H1 (cell line): ENCODE measurements around the gene ZFYVE16. TPM values are rescaled to one million over a fixed set of nuclear protein-coding genes. Genes with fewer than 3 reads are reported as not detected.

ENCODE experiments used
- BCL11A ChIP-seq, 2 experiments: IDR thresholded peaks; one replicate each; pipeline ENCODE4 v1.6.1; 2011; ENCODE audit warnings: low read depth in 2 of 2, low read length in 2 of 2, mild to moderate bottlenecking in 2 of 2
- CEBPB ChIP-seq: IDR thresholded peaks from 2 replicates; pipeline ENCODE4 v1.6.1; 2012; ENCODE audit warnings: low read depth, low read length
- CHD1 ChIP-seq: IDR thresholded peaks from 2 replicates; pipeline ENCODE4 v1.6.1; 2012; ENCODE audit warnings: low read depth, low read length, improper control_type of control experiment
- CHD2 ChIP-seq: IDR thresholded peaks from 2 replicates; pipeline ENCODE4 v1.6.1; 2012; ENCODE audit warnings: low read length, improper control_type of control experiment
- GABPA ChIP-seq: IDR thresholded peaks from 2 replicates; pipeline ENCODE4 v1.6.1; 2011; ENCODE audit warnings: mild to moderate bottlenecking, low read length, moderate library complexity, borderline replicate concordance; ENCODE audit not compliant: insufficient read depth
- POU5F1 ChIP-seq: IDR thresholded peaks from 2 replicates; pipeline ENCODE4 v1.6.1; 2011; ENCODE audit warnings: low read depth, mild to moderate bottlenecking, low read length, moderate library complexity
- RNF2 ChIP-seq: fragments of 200-900, 300-1000 bp; sonication (generic); IDR thresholded peaks from 2 replicates; pipeline ENCODE4 v1.7.1; 2016; ENCODE audit warnings: borderline replicate concordance, low read depth, mild to moderate bottlenecking, antibody characterized with exemption, low read length; ENCODE audit not compliant: poor library complexity, severe bottlenecking; ENCODE audit errors: missing control alignments
- RXRA ChIP-seq: IDR thresholded peaks from 2 replicates; pipeline ENCODE4 v1.6.1; 2011; ENCODE audit warnings: low read depth, mild to moderate bottlenecking, low read length, moderate library complexity; ENCODE audit not compliant: insufficient read depth
- SIN3A ChIP-seq, 2 experiments: IDR thresholded peaks in 1 of 2; conservative IDR thresholded peaks in 1 of 2; 2 replicates each; pipeline ENCODE4 v1.6.1; 2011 to 2012; ENCODE audit warnings: low read length in 2 of 2, improper control_type of control experiment in 1 of 2, low read depth in 1 of 2, mild to moderate bottlenecking in 1 of 2
- TEAD4 ChIP-seq: IDR thresholded peaks from 2 replicates; pipeline ENCODE4 v1.6.1; 2012; ENCODE audit warnings: low read depth, low read length, inconsistent platforms, mixed read lengths
- polyA plus RNA-seq, 7 experiments: library from polyadenylated mRNA; depleted of rRNA in 3 of 7; stranded (reverse) in 5 of 7; unstranded in 2 of 7; fragments of >200 nt in 5 of 7; fragments of 200-250 nt in 2 of 7; gene quantifications; 1 replicate in 5 of 7; 2 replicates in 1 of 7; 4 replicates in 1 of 7; pipeline versions ENCODE4 v1.2.1 to v1.2.3, GENCODE V29; 2011 to 2013; ENCODE audit warnings: missing spikeins in 2 of 7, mixed read lengths in 2 of 7
- total RNA-seq: library from RNA; stranded (reverse); fragmentation: NEBNext Ultra II Directional; extraction: Animal tissue kit (Norgen Biotek cat#: 25700); gene quantifications from 2 replicates; pipeline ENCODE4 v1.2.1, GENCODE V29; 2021
- TF ChIP-seq, protein P1 (sequence below): fragments of 300-600 bp; sonication (generic); IDR thresholded peaks from 2 replicates; pipeline ENCODE4 v1.7.1; 2012; ENCODE audit warnings: low read length, moderate library complexity, mild to moderate bottlenecking, inconsistent platforms; ENCODE audit not compliant: insufficient replicate concordance

ZFYVE16 gene
- total and polyA plus RNA-seq, 2 of the 8 experiments (the other 6 are each of a cell fraction or from before 2014, with no cell fraction given), result 3.6 to 24.2 TPM

DNA sequence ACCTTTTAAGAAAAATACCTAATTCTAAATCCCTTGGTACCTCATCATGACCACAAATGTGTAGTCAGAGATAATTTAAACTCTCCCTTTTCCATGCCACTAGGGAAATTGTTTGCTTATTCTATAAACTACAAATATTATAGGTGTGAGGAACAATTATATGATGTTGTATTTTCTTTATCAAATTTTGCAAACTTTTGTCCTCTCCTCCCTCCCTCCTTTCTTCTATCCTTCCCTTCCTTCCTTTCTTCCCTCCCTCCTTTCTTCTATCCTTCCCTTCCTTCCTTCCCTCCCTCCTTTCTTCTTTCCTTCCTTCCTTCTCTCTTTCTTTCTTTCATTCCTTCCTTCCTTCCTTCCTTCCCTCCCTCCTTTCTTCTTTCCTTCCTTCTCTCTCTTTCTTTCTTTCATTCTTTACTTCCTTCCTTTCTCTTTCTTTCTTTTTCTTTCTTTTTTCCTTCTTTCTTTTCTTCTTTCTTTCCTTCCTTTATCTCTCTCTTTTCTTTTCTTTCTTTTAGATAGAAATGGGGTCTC lies 46.9 kb upstream of the ZFYVE16 start (continued):
- TF ChIP-seq, protein P1, sequence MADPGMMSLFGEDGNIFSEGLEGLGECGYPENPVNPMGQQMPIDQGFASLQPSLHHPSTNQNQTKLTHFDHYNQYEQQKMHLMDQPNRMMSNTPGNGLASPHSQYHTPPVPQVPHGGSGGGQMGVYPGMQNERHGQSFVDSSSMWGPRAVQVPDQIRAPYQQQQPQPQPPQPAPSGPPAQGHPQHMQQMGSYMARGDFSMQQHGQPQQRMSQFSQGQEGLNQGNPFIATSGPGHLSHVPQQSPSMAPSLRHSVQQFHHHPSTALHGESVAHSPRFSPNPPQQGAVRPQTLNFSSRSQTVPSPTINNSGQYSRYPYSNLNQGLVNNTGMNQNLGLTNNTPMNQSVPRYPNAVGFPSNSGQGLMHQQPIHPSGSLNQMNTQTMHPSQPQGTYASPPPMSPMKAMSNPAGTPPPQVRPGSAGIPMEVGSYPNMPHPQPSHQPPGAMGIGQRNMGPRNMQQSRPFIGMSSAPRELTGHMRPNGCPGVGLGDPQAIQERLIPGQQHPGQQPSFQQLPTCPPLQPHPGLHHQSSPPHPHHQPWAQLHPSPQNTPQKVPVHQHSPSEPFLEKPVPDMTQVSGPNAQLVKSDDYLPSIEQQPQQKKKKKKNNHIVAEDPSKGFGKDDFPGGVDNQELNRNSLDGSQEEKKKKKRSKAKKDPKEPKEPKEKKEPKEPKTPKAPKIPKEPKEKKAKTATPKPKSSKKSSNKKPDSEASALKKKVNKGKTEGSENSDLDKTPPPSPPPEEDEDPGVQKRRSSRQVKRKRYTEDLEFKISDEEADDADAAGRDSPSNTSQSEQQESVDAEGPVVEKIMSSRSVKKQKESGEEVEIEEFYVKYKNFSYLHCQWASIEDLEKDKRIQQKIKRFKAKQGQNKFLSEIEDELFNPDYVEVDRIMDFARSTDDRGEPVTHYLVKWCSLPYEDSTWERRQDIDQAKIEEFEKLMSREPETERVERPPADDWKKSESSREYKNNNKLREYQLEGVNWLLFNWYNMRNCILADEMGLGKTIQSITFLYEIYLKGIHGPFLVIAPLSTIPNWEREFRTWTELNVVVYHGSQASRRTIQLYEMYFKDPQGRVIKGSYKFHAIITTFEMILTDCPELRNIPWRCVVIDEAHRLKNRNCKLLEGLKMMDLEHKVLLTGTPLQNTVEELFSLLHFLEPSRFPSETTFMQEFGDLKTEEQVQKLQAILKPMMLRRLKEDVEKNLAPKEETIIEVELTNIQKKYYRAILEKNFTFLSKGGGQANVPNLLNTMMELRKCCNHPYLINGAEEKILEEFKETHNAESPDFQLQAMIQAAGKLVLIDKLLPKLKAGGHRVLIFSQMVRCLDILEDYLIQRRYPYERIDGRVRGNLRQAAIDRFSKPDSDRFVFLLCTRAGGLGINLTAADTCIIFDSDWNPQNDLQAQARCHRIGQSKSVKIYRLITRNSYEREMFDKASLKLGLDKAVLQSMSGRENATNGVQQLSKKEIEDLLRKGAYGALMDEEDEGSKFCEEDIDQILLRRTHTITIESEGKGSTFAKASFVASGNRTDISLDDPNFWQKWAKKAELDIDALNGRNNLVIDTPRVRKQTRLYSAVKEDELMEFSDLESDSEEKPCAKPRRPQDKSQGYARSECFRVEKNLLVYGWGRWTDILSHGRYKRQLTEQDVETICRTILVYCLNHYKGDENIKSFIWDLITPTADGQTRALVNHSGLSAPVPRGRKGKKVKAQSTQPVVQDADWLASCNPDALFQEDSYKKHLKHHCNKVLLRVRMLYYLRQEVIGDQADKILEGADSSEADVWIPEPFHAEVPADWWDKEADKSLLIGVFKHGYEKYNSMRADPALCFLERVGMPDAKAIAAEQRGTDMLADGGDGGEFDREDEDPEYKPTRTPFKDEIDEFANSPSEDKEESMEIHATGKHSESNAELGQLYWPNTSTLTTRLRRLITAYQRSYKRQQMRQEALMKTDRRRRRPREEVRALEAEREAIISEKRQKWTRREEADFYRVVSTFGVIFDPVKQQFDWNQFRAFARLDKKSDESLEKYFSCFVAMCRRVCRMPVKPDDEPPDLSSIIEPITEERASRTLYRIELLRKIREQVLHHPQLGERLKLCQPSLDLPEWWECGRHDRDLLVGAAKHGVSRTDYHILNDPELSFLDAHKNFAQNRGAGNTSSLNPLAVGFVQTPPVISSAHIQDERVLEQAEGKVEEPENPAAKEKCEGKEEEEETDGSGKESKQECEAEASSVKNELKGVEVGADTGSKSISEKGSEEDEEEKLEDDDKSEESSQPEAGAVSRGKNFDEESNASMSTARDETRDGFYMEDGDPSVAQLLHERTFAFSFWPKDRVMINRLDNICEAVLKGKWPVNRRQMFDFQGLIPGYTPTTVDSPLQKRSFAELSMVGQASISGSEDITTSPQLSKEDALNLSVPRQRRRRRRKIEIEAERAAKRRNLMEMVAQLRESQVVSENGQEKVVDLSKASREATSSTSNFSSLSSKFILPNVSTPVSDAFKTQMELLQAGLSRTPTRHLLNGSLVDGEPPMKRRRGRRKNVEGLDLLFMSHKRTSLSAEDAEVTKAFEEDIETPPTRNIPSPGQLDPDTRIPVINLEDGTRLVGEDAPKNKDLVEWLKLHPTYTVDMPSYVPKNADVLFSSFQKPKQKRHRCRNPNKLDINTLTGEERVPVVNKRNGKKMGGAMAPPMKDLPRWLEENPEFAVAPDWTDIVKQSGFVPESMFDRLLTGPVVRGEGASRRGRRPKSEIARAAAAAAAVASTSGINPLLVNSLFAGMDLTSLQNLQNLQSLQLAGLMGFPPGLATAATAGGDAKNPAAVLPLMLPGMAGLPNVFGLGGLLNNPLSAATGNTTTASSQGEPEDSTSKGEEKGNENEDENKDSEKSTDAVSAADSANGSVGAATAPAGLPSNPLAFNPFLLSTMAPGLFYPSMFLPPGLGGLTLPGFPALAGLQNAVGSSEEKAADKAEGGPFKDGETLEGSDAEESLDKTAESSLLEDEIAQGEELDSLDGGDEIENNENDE, result no peak
- TF ChIP-seq CHD2, result no peak
- TF ChIP-seq BCL11A (IDR thresholded peaks at IDR 0.05; ENCODE audit: low read depth in 2 of 2, low read length in 2 of 2), result no peak
- TF ChIP-seq SIN3A (conservative IDR thresholded peaks at IDR 0.05 in 1 of 2, IDR thresholded peaks at IDR 0.05 in 1 of 2; ENCODE audit: low read depth in 1 of 2, low read length in 2 of 2), result no peak
- no peak for TF ChIP-seq CHD1
- no peak for TF ChIP-seq GABPA
- TF ChIP-seq TEAD4, result no peak
- no peak for TF ChIP-seq RXRA
- no peak for TF ChIP-seq POU5F1
- TF ChIP-seq RNF2, result no peak
- TF ChIP-seq CEBPB, result no peak
